SK-MEL-5 (cell line): Measurements from ENCODE around the gene NBAS. TPM values are rescaled to one million over a fixed set of nuclear protein-coding genes. Genes with fewer than 3 reads are reported as not detected.
A peak's percentile ranks its signal among the peaks of the same experiment; 100 is the strongest.
"Not testable (repeated sequence)": the region's sequence is repeated elsewhere in the genome, so short reads cannot be mapped to it uniquely, and the experiment has no call there.

ENCODE experiments used
- DNase-seq: peaks from one replicate; pipeline ENCODE4 v3.0.0-alpha.2; 2016; ENCODE audit warnings: low read depth, low spot score
- in situ Hi-C: cut with HindIII; loops from 2 replicates; pipeline ENCODE4 v1.10.0; 2016; ENCODE audit warnings: low sequenced_read_pairs, high pct_unique_total_duplicates, low pct_unique_long_range_greater_than_20kb
- total RNA-seq: library from RNA; depleted of rRNA; stranded (reverse); fragments of >200 nt; shearing (Covaris generic); gene quantifications from 2 replicates; pipeline ENCODE4 v1.2.3, GENCODE V29; 2014

The NBAS gene
- total RNA-seq, 1 experiment from 2014 or later: 59.4 TPM

DNA sequence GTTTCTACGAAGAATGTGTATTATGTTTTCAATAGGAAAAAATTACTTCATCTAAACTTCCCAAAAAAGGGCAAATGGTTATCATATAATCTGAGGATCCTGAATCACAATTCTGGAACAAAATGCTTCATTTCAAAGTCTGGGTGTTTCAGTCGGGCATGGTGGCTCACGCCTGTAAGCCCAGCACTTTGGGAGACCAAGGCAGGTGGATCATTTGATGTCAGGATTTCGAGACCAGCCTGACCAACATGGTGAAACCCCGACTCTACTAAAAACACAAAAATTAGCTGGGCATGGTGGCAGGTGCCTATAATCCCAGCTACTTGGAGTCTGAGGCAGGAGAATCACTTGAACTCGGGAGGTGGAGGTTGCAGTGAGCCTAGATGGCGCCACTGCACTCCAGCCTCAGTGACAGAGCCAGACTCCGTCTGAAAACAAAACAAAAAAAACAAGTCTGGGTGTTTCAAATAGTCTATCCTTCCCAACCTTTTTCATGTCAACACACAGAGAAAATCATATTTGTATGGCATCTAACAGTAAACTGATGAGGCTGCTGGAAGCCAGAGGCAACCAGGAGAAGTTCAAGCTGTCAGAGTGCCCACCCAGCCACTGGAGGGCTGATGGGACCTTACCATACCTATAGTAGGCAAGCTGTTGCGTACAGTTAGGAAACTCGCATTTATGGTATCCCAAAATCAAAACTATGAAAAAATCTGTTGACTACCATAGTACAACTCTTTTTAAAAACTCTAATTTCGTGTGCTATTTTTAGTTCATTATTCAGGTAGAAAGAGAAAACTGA, 14.6 kb downstream of the NBAS start:
- in situ Hi-C loops: no loop called here
- no peak for DNase-seq

DNA sequence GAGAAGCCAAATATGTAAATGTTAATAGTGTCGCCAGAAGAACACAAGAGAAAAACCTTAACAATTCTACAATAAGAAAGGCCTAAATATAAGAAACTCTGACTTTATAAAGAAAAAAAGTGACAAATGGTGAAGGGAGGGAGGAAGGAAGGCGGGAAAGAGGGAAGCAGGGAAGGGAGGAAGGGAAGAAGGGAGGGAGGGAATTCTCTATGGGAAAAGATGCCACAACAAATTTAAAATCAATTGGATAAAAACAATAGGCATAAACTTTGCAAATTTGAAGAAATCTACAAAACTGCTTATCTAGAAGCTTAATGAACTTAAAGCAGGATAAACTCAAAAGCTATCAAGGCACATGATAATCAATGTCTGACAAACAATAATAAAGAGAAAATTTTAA, 16.9 kb downstream of the NBAS start:
- no peak for DNase-seq
- in situ Hi-C loops: no loop called here

DNA sequence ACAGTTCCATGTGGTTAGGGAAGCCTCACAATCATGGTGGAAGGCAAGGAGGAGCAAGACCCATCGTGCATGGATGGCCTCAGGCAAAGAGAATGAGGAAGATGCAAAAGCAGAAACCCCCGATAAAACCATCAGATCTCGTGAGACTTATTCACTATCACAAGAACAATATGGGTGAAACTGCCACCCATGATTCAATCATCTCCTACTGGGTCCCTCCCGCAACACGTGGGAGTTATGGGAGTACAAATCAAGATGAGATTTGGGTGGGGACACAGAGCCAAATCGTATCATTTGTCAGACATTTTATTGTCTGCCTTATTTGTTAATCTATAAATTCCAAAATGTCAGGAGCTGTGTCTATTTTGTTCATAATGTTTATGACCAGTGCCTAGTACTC, 17.6 kb downstream of the NBAS start:
- in situ Hi-C loops: no loop called here
- no peak for DNase-seq

DNA sequence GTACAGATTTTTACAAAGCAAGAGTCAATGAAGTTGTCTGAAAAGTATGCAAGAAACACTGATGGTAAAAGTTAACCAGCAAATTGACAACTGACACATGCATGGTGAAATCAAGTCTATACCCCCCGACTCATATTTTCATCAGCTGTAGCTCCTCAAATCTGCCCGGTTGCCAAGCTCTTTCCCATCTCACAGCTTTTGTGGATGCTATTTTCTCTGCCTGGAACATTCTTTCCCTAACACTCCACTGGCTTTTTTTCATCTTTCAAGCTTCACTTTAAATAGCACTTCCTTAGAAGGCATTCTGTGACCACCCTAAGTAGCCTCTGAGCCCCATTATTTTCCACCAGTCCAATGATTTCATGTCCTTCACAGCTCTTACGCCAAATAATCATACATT, 18.1 kb downstream of the NBAS start:
- in situ Hi-C loops: no loop called here
- DNase-seq: no peak

DNA sequence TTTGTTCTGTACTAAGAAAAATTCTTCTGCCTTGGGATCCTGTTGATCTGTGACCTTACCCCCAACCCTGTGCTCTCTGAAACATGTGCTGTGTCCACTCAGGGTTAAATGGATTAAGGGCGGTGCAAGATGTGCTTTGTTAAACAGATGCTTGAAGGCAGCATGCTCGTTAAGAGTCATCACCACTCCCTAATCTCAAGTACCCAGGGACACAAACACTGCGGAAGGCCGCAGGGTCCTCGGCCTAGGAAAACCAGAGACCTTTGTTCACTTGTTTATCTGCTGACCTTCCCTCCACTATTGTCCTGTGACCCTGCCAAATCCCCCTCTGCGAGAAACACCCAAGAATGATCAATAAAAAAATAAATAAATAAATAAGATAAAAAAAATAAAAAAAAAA, 18.9 kb downstream of the NBAS start:
- DNase-seq, in situ Hi-C loops: not testable (repeated sequence)

DNA sequence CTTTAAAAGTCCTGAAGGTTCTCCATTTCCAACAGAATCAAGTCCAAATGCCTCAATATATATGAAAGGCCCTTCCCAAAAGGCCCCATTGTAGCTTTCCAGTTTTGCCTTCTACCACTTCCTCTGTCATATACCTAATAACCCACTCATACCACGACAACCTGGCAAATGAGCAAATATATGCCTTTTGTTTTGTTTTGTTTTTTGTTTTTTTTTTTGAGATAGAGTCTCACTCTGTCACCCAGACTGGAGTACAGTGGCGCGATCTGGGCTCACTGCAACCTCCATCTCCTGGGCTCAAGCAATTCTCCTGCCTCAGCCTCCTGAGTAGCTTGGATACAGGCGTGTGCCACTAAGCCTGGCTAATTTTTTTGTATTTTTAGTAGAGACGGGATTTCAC, 20.6 kb downstream of the NBAS start:
- DNase-seq, in situ Hi-C loops: not testable (repeated sequence)

DNA sequence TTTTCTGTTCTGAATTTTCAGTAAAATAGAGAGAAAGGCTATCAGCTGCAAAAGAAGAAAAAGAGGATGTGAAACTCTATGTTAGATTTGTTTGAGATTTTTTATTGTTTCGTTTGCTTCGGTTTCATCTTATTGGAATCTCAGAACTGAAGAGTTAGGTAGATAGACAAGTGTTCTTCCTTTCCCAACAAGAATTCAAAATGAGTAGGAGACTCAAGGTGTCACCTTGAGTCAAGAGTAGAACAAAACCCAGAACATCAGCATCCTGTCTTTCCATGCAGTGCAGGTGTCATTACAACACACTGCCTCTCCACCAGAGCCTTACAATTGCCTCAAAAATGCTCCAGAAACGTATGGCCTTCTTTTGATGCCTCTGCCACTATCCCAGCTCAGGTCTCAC, 21.1 kb downstream of the NBAS start:
- in situ Hi-C loops: no loop called here
- no peak for DNase-seq

DNA sequence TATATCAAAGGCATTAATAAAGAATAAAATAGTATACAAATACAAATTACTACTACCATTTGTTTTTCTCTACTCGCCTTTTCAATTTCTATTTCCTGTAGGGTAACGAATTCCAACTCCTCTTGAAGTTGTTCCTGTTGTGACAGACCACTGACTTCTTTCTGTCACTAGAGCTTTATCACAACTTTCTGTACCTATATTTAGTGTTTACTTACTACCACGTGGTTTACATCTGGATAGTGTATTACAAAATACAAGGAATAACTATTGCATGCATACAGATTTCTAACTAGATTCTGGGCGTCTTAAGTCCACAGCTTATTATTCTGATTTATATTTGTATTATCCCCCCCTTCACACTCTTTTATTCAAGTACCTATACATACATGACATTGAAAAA, 22.3 kb downstream of the NBAS start:
- DNase-seq: no peak
- in situ Hi-C loops: no loop called here

DNA sequence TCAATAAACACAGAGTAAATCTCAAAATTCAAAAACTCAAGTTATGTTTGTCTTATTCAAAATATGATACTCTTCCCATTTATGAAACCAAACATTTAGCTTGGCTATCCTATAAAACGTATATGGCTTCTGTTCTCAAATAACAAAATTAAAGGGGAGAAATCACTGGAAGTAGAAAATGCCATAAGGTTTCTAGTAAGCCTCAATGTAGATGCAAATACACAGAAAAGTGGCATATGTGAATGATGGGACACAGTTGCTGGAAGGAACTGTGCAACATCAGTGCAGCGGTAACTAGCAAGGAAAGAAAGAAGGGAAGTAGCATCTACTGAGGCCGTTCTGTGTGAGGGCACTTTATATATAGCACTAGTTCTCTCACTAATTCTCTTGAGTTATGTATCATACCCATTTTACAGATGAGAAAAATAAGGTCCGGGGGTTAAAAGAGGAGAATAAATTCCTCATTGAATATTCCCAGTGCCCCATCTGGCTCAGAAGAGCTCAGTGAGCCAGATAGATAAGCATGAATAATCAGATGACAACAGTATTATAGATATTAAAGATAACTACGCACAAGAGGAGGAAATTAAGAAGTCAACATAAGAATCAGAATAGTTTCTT, 27.2 kb downstream of the NBAS start:
- in situ Hi-C loops: no loop called here

DNA sequence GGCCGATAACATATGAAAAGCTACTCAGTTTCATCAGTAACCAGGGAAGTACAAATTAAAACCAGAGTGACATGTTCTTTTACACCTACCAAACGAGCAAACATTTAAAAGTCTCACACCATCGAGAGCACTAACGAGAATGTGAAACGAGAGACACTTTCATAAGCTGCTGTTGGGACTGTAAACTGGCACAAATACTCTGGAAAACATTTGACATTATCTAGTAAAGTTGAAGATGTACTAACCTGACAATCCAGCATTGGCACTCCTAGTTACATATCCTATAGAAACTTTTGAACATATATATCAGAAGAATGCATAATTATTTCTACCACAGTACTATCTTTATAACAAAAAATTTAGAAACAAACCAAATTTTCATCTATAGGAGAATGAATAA, 28.1 kb downstream of the NBAS start:
- no peak for DNase-seq
- in situ Hi-C loops: no loop called here

More for the DNA sequence above, 27.2 kb downstream of the NBAS start:
- DNase-seq: no peak

DNA sequence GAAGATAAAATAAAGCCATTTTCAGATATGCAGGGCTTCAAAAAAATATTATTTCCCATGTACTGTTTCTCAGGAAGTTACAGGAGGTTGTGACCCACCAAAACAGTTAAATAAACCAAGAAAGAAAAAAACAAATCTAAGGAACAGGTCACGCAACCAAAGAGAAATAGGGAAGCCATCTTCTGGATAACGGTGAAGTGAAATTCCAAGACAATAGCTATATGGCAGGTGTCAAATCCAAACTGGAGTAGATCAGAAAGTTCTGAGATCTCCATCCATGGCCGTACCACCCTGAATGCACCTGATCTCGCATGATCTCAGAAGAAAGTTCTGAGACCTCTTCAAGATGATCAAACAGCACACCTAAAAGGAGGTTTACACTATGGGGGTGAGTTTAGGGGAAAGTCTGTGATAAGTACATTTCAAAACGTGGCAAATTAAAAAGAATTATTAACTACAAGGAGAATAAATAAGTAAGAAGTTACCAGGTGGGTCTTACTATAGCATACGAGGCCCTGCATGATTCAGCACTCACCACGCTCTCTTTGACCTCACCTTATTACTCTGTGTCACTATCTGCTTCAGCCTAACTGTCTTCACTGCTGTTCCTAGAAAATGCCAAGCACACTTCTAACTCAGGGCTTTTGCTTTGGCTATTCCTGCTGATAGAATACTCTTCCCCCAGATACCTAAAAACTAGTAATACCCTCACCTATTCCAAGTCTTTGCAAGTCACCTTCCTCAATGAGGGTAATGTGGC, 29.9 kb downstream of the NBAS start:
- in situ Hi-C loops: no loop called here
- no peak for DNase-seq

DNA sequence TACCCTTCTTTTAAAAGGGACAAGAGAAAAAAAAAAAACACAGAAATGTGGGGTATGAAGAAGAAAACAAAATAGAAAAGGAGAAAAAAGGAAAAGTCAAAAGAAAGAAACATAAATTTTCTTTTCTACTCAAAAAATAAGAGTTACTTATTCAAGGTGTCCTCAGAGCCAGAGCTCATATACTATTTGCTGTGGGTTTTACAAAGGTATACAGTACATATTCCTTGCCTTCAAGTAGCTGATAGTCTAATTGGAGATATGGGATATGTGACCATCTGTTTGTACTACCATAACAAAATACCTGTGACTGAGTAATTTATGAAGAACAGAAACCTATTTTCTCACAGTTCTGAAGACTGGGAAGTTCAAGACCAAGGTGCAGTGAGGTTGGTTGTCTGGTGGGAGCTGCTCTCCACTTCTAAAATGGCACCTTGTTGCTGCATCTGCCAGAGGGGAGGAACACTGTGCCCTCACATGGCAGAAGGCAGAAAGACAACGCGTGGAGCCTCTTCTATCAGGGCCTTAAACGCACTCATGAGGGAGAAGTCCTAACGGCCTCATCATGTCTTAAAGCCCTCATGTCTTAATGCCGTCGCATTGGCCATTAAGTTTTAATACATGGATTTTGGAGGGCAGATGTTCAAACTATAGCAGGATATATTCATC, 33.9 kb downstream of the NBAS start:
- in situ Hi-C loops: no loop called here

DNA sequence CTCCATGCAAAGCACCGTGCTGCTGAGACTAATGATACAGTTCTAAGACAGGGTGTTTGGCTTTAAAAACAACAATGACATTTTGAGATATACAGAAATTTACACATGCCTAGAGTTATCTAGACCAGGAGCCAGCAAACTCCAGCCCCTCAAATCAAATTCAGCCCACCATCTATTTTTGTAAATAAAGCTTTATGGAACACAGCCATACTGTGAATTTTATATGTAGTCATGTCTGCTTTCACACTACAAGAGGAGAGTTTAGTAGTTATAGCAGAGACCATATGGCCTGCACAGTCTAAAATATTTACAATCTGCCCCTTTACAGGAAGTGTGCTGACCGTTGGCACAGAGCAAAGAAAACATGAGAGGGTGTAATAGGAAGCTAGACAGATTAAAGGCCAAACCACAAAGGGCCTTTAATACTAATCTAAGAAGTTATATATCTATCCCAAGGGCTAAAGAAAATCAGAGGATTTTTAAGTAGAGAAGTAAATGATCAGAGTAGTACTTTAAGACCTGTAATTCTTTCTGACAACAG, 39.4 kb downstream of the NBAS start:
- in situ Hi-C loops: no loop called here
- no peak for DNase-seq

More for the DNA sequence above, 33.9 kb downstream of the NBAS start:
- DNase-seq: peak; percentile 22

DNA sequence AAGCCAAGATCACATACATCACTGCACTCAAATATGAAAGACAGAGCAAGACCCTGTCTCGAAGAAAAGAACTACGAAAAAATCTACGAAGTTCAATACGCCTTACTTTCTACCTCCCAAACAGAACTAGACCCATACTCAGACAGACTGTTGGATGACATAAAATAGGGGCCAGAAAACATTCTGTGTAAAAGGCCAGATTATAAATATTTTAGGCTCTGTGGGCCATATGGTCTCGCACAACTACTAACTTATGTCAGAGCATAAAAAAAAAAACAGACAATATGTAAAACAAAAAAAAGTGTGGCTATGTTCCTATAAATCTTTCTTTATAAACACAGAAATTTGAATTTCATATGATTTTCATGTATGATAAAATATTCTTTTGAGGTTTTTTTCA, 40.8 kb downstream of the NBAS start:
- in situ Hi-C loops: no loop called here
- DNase-seq: no peak

DNA sequence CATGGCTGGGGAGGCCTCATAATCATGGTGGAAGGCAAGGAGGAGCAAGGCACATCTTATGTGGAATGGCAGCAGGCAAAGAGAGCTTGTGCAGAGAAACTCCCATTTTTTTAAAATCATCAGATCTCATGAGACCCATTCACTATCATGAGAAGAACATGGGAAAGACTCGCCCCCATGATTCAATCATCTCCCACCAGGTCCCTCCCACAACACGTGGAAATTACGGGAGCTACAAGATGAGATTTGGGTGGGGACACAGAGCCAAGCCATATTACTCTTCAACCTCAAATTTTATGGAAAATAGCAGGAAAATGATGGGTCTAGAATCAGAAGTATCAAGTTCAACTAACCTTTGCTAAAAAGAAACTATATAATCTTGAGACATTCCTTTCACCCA, 42.4 kb downstream of the NBAS start:
- in situ Hi-C loops: not testable (repeated sequence)

DNA sequence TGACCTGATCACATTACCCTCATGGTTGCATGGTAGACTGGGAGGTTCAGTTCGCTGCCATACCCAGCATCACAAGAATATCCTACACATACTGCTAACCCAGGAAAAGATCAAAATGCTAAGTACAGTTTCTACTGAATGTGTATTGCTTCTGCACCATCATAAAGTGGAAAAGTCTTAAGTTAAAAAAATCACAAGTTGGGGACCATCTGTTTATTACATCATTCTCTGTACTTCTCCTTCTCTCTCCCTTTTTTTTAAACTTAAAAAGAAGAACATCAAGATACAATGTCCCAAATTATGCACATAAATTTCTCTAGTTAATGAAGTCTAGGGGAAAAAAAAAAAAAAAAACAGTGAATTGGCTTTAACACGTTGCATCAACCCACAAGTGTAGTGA, 43.3 kb downstream of the NBAS start:
- in situ Hi-C loops: no loop called here
- DNase-seq: no peak

More for the DNA sequence above, 42.4 kb downstream of the NBAS start:
- DNase-seq: not testable (repeated sequence)

DNA sequence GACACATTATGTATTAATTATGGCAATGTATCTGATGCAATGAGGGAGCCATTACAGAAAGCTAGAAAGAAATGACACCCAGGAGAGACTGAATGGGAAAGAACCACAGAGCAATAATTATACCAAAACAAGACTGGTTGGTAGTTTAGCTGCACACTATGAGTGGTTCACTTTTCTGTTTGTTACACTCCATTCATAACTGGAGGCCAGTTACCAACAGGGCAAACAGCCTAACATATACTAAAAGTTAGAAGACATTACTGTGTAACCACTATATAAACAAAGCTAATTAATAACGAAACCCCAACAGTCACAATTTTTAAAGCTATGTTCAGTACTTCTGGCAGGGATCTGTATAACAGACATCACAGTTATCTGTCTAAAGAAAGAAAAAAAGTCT, 49.4 kb downstream of the NBAS start:
- no peak for DNase-seq

DNA sequence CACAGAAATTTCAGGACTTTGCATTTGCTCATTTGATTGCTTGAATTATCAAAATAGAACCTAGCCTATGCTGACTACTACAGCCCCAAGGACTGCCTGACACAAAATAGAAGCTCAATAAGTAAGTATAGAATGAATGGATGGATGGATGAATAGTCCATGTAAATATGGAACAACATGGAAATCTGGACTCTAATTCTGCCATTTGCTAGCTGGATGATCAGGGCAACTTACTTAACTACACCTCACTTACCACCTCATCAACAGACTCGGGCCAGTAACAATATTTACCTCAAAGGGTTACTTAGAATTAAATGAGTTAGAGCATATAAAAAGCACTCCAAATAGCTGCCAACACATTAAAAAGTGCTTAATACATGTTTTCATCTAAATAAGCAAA, 50.6 kb downstream of the NBAS start:
- DNase-seq: no peak
- in situ Hi-C loops: no loop called here

More for the DNA sequence above, 49.4 kb downstream of the NBAS start:
- in situ Hi-C loops: no loop called here
